ENCODE measurements around the gene MYO7B.

- no peak for TF ChIP-seq CTCF (conservative IDR thresholded peaks at IDR 0.05; ENCODE audit: low read depth, low read length)
- TF ChIP-seq EZH2phosphoT487 (IDR thresholded peaks at IDR 0.05; ENCODE audit: borderline replicate concordance, low read length) = no peak
- TF ChIP-seq EZH2 (IDR thresholded peaks at IDR 0.05; ENCODE audit: low read length, unreplicated experiment) = no peak
These were observed 32.0 kb upstream of the MYO7B start for GRCh38 chr2:127503491-127503890.
